ENCODE results near the gene STARD8.

DNA sequence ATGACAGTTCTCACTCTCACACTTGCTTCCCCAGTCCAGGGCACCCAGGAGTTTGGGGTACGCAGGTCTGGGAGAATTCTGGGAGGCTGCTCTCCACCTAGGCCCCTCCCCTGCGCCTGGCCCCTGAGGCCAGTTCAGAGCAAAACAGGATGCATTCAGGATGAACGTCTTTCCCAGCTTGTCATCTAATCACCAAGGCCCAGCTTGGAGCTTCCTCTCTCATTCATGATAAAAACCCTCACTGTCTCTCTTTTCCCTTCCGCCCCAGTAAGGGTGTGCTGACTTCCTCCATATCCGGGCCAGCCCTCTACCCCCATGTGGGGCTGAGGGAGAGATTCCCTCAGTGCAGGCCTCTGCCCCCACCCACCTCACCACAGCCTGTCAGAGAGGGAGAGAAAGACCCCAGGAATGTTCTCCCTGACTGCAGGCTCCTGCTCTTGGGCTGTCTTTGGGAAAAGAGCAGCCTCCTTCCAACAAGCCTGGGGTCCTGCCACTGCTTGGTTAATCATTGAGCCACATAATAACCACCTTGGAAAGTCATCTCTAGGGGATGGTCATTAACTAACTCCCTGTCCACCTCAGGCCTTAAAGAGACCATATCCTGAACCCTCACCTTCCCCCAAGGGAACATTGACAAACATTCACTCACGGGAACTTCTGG, 50.1 kb downstream of the STARD8 start:
- no peak for TF ChIP-seq ZFP3 (CRISPR knock-in tag; IDR thresholded peaks at IDR 0.05)
- TF ChIP-seq, protein P1, sequence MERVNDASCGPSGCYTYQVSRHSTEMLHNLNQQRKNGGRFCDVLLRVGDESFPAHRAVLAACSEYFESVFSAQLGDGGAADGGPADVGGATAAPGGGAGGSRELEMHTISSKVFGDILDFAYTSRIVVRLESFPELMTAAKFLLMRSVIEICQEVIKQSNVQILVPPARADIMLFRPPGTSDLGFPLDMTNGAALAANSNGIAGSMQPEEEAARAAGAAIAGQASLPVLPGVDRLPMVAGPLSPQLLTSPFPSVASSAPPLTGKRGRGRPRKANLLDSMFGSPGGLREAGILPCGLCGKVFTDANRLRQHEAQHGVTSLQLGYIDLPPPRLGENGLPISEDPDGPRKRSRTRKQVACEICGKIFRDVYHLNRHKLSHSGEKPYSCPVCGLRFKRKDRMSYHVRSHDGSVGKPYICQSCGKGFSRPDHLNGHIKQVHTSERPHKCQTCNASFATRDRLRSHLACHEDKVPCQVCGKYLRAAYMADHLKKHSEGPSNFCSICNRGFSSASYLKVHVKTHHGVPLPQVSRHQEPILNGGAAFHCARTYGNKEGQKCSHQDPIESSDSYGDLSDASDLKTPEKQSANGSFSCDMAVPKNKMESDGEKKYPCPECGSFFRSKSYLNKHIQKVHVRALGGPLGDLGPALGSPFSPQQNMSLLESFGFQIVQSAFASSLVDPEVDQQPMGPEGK (CRISPR knock-in tag; IDR thresholded peaks at IDR 0.05; ENCODE audit: borderline replicate concordance) = no peak
- TF ChIP-seq ZFP30 (CRISPR knock-in tag; IDR thresholded peaks at IDR 0.05) = no peak
- no peak for TF ChIP-seq BACH2 (CRISPR knock-in tag; IDR thresholded peaks at IDR 0.05; ENCODE audit: borderline replicate concordance)
- no peak for TF ChIP-seq ZC3H10 (CRISPR knock-in tag; IDR thresholded peaks at IDR 0.05)
- no peak for TF ChIP-seq TOX (CRISPR knock-in tag; IDR thresholded peaks at IDR 0.05; ENCODE audit: borderline replicate concordance)
- TF ChIP-seq, protein P2, sequence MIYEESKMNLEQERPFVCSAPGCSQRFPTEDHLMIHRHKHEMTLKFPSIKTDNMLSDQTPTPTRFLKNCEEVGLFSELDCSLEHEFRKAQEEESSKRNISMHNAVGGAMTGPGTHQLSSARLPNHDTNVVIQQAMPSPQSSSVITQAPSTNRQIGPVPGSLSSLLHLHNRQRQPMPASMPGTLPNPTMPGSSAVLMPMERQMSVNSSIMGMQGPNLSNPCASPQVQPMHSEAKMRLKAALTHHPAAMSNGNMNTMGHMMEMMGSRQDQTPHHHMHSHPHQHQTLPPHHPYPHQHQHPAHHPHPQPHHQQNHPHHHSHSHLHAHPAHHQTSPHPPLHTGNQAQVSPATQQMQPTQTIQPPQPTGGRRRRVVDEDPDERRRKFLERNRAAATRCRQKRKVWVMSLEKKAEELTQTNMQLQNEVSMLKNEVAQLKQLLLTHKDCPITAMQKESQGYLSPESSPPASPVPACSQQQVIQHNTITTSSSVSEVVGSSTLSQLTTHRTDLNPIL (CRISPR knock-in tag; IDR thresholded peaks at IDR 0.05; ENCODE audit: low read depth) = no peak
- no peak for TF ChIP-seq RARB (CRISPR knock-in tag; IDR thresholded peaks at IDR 0.05)
- no peak for TF ChIP-seq OSR1 (CRISPR knock-in tag; IDR thresholded peaks at IDR 0.05)
- TF ChIP-seq CSDC2 (CRISPR knock-in tag; IDR thresholded peaks at IDR 0.05) = no peak
- TF ChIP-seq, protein P3, sequence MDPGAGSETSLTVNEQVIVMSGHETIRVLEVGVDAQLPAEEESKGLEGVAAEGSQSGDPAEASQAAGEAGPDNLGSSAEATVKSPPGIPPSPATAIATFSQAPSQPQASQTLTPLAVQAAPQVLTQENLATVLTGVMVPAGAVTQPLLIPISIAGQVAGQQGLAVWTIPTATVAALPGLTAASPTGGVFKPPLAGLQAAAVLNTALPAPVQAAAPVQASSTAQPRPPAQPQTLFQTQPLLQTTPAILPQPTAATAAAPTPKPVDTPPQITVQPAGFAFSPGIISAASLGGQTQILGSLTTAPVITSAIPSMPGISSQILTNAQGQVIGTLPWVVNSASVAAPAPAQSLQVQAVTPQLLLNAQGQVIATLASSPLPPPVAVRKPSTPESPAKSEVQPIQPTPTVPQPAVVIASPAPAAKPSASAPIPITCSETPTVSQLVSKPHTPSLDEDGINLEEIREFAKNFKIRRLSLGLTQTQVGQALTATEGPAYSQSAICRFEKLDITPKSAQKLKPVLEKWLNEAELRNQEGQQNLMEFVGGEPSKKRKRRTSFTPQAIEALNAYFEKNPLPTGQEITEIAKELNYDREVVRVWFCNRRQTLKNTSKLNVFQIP (CRISPR knock-in tag; IDR thresholded peaks at IDR 0.05; ENCODE audit: borderline replicate concordance, low read depth) = no peak
- TF ChIP-seq, protein P4, sequence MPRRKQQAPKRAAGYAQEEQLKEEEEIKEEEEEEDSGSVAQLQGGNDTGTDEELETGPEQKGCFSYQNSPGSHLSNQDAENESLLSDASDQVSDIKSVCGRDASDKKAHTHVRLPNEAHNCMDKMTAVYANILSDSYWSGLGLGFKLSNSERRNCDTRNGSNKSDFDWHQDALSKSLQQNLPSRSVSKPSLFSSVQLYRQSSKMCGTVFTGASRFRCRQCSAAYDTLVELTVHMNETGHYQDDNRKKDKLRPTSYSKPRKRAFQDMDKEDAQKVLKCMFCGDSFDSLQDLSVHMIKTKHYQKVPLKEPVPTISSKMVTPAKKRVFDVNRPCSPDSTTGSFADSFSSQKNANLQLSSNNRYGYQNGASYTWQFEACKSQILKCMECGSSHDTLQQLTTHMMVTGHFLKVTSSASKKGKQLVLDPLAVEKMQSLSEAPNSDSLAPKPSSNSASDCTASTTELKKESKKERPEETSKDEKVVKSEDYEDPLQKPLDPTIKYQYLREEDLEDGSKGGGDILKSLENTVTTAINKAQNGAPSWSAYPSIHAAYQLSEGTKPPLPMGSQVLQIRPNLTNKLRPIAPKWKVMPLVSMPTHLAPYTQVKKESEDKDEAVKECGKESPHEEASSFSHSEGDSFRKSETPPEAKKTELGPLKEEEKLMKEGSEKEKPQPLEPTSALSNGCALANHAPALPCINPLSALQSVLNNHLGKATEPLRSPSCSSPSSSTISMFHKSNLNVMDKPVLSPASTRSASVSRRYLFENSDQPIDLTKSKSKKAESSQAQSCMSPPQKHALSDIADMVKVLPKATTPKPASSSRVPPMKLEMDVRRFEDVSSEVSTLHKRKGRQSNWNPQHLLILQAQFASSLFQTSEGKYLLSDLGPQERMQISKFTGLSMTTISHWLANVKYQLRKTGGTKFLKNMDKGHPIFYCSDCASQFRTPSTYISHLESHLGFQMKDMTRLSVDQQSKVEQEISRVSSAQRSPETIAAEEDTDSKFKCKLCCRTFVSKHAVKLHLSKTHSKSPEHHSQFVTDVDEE (CRISPR knock-in tag; IDR thresholded peaks at IDR 0.05) = no peak
- TF ChIP-seq GLIS3 (CRISPR knock-in tag; IDR thresholded peaks at IDR 0.05) = no peak
